SHP77 (cell line): Measurements from ENCODE around the gene ARSA.
"Not testable (repeated sequence)": the region's sequence is repeated elsewhere in the genome, so short reads cannot be mapped to it uniquely, and the experiment has no call there.

Experiments used
- DNase-seq, 2 experiments: peaks; one replicate each; lab custom pipeline; 2025; lab: John Stamatoyannopoulos, UW

Gene ARSA

GRCh38 chr22:50621948-50622722 lies 5.8 kb downstream of the ARSA start:
- DNase-seq = peak in 1 of 2 experiments; percentile 56

- no peak for DNase-seq
Observed at GRCh38 chr22:50621356-50621880, 6.5 kb downstream of the ARSA start.

GRCh38 chr22:50620593-50621355 lies 7.2 kb downstream of the ARSA start:
- DNase-seq = peak; percentile 44 to 46

GRCh38 chr22:50614296-50614695 lies 13.7 kb downstream of the ARSA start:
- DNase-seq = not testable (repeated sequence)

- peak; percentile 77 to 92 for DNase-seq
Observed at GRCh38 chr22:50613291-50613981, 14.5 kb downstream of the ARSA start.

GRCh38 chr22:50612528-50613221 lies 15.3 kb downstream of the ARSA start:
- peak; percentile 37 to 38 for DNase-seq

- DNase-seq = no peak
Observed at GRCh38 chr22:50612168-50612527, 15.8 kb downstream of the ARSA start.

GRCh38 chr22:50611341-50612060 lies 16.5 kb downstream of the ARSA start:
- no peak for DNase-seq

GRCh38 chr22:50610581-50610980 lies 17.4 kb downstream of the ARSA start:
- no peak for DNase-seq

- no peak for DNase-seq
Observed at GRCh38 chr22:50610041-50610451, 17.9 kb downstream of the ARSA start.

GRCh38 chr22:50609599-50609998 lies 18.4 kb downstream of the ARSA start:
- DNase-seq = no peak

- no peak for DNase-seq
Observed at GRCh38 chr22:50608996-50609395, 19.0 kb downstream of the ARSA start.

GRCh38 chr22:50608058-50608840 lies 19.7 kb downstream of the ARSA start:
- DNase-seq = not testable (repeated sequence)

- no peak for DNase-seq
Observed at GRCh38 chr22:50607659-50608020, 20.3 kb downstream of the ARSA start.

GRCh38 chr22:50606946-50607658 lies 20.9 kb downstream of the ARSA start:
- no peak for DNase-seq

GRCh38 chr22:50606165-50606945 lies 21.6 kb downstream of the ARSA start:
- DNase-seq = no peak

- DNase-seq = no peak
Observed at GRCh38 chr22:50605613-50606074, 22.3 kb downstream of the ARSA start.

- no peak for DNase-seq
Observed at GRCh38 chr22:50605002-50605612, 22.8 kb downstream of the ARSA start.
